ENCODE results near the gene RC3H1. TPM values are rescaled to one million over a fixed set of nuclear protein-coding genes. Genes with fewer than 3 reads are reported as not detected.

The RC3H1 gene
- polyA plus RNA-seq, 1 of the 3 experiments (the other 2 are of a cell fraction) = 2.9 TPM

DNA sequence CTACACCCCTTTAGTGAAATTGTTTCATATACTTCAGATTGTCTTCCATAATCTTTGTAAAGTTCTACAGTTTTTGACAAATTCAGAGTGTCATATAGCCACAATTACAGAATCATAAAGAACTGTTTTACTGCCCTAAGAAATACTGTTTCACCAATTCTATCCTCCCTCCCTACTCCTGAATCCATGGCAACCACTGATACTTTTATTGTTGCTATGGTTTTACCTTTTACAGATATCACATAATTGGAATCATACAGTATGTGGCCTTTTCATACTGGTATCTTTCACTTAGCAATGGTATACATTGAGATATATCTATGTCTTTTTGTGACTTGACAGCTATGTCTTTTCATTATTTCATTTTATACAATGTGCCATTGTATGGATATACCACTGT, 34.1 kb downstream of the RC3H1 start:
- Histone ChIP-seq H3K4me3 (ENCODE audit: low read depth in 2 of 2, low read length in 1 of 2) (no peak overlapping the region), H3K9ac (no peak overlapping the region), H3K27ac (ENCODE audit: low read depth in 2 of 2, low read length in 1 of 2) (no peak overlapping the region), H3K9me2 (no peaks in the 10 kb centered on the region), H2AFZ (ENCODE audit: low read depth) (no peak overlapping the region), H3K36me3 (replicated peaks in 1 of 2; ENCODE audit: control insufficient read depth in 1 of 2, insufficient read depth in 2 of 2, low read length in 1 of 2) (peaks cover 54 to 74% of the 10 kb centered on the region in 2 experiments), H4K20me1 (ENCODE audit: insufficient read depth) (0 out of 2 replicates have a peak, but pooled peaks cover 3% of the 10 kb centered on the region), H3K4me2 (no peak overlapping the region), H3K79me2 (ENCODE audit: insufficient read depth) (peaks cover 32% of the 10 kb centered on the region), H3K27me3 (ENCODE audit: insufficient read depth) (no peaks in the 10 kb centered on the region), H3K9me3 (no peaks in the 10 kb centered on the region), H3K4me1 (ENCODE audit: control insufficient read depth in 1 of 2, insufficient read depth in 2 of 2, low read depth in 1 of 2, low read length in 1 of 2) (no peaks in the 10 kb centered on the region), H3F3A (replicated peaks; ENCODE audit: insufficient read depth) (no peaks in the 10 kb centered on the region)
- TF ChIP-seq FOSL2 (IDR thresholded peaks at IDR 0.05; ENCODE audit: borderline replicate concordance, low read depth) = no peak
- no peak for DNase-seq
- CTCF ChIA-PET = interaction anchor here (0.7 kb wide), 1 partner anchor 13 kb away, joined by 4 read pairs; no protein-coding TSS in a partner anchor
- POLR2A ChIA-PET = no interaction called here

DNA sequence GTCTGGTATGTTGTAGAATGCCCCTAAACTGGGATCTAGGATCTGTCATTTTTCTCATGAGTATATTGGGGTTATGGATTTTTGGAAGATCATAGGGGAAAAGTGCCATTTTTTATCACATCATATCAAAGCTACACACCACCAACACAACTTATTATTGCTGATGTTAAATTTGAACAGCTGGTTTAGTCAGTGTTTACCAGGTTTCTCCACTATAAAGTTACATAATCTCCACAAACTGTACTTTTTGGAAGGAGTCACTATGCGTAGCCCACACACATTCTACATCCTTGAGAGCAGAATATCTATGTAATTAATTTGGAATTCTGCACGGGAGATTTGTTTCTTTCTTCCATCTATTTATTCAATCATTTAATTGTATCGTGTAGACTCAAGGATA, 35.2 kb downstream of the RC3H1 start:
- H3F3A ChIP-seq (replicated peaks; ENCODE audit: insufficient read depth) = no peaks in the 10 kb centered on the region
- no peaks in the 10 kb centered on the region for H4K20me1 ChIP-seq (ENCODE audit: insufficient read depth)
- no peaks in the 10 kb centered on the region for H3K9me3 ChIP-seq
- H2AFZ ChIP-seq (ENCODE audit: low read depth) = no peak overlapping the region
- no peaks in the 10 kb centered on the region for H3K4me1 ChIP-seq (ENCODE audit: control insufficient read depth in 1 of 2, insufficient read depth in 2 of 2, low read depth in 1 of 2, low read length in 1 of 2)
- no peak overlapping the region for H3K9ac ChIP-seq
- 97% methylated on average over 3 of the region's 3 CpGs for WGBS (ENCODE audit: low lambda C conversion rate)
- H3K9me2 ChIP-seq = no peaks in the 10 kb centered on the region
- ChIA-PET CTCF (interaction anchor here (1.0 kb wide), 1 partner anchor 88 kb away, joined by 3 read pairs; no protein-coding TSS in a partner anchor), POLR2A (no interaction called here)
- peaks cover 59 to 70% of the 10 kb centered on the region in 2 experiments for H3K36me3 ChIP-seq (replicated peaks in 1 of 2; ENCODE audit: control insufficient read depth in 1 of 2, insufficient read depth in 2 of 2, low read length in 1 of 2)
- H3K79me2 ChIP-seq (ENCODE audit: insufficient read depth) = peaks cover 21% of the 10 kb centered on the region
- H3K27ac ChIP-seq (ENCODE audit: low read depth in 2 of 2, low read length in 1 of 2) = no peak overlapping the region
- no peak for TF ChIP-seq TCF12 (IDR thresholded peaks at IDR 0.05)
- TF ChIP-seq, protein P1, sequence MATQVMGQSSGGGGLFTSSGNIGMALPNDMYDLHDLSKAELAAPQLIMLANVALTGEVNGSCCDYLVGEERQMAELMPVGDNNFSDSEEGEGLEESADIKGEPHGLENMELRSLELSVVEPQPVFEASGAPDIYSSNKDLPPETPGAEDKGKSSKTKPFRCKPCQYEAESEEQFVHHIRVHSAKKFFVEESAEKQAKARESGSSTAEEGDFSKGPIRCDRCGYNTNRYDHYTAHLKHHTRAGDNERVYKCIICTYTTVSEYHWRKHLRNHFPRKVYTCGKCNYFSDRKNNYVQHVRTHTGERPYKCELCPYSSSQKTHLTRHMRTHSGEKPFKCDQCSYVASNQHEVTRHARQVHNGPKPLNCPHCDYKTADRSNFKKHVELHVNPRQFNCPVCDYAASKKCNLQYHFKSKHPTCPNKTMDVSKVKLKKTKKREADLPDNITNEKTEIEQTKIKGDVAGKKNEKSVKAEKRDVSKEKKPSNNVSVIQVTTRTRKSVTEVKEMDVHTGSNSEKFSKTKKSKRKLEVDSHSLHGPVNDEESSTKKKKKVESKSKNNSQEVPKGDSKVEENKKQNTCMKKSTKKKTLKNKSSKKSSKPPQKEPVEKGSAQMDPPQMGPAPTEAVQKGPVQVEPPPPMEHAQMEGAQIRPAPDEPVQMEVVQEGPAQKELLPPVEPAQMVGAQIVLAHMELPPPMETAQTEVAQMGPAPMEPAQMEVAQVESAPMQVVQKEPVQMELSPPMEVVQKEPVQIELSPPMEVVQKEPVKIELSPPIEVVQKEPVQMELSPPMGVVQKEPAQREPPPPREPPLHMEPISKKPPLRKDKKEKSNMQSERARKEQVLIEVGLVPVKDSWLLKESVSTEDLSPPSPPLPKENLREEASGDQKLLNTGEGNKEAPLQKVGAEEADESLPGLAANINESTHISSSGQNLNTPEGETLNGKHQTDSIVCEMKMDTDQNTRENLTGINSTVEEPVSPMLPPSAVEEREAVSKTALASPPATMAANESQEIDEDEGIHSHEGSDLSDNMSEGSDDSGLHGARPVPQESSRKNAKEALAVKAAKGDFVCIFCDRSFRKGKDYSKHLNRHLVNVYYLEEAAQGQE (IDR thresholded peaks at IDR 0.05; ENCODE audit: low read depth, low read length) = no peak
- no peak for TF ChIP-seq EP300 (IDR thresholded peaks at IDR 0.05; ENCODE audit: borderline replicate concordance in 1 of 2, low read depth in 1 of 2, low read length in 1 of 2)
- TF ChIP-seq SIN3A (IDR thresholded peaks at IDR 0.05; ENCODE audit: borderline replicate concordance, low read depth, low read length) = no peak
- TF ChIP-seq, protein P2, sequence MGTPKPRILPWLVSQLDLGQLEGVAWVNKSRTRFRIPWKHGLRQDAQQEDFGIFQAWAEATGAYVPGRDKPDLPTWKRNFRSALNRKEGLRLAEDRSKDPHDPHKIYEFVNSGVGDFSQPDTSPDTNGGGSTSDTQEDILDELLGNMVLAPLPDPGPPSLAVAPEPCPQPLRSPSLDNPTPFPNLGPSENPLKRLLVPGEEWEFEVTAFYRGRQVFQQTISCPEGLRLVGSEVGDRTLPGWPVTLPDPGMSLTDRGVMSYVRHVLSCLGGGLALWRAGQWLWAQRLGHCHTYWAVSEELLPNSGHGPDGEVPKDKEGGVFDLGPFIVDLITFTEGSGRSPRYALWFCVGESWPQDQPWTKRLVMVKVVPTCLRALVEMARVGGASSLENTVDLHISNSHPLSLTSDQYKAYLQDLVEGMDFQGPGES (IDR thresholded peaks at IDR 0.05; ENCODE audit: low read depth, low read length) = no peak
- TF ChIP-seq SMC3 (IDR thresholded peaks at IDR 0.05; ENCODE audit: low read depth, low read length) = no peak
- TF ChIP-seq GATA2 (CRISPR knock-in tag; IDR thresholded peaks at IDR 0.05) = no peak
- TF ChIP-seq ELF1 (IDR thresholded peaks at IDR 0.05) = no peak
- no peak for TF ChIP-seq RAD21 (IDR thresholded peaks at IDR 0.05; ENCODE audit: low read length)
- no peak for TF ChIP-seq NRF1 (IDR thresholded peaks at IDR 0.05; ENCODE audit: low read depth, low read length)
- no peak for TF ChIP-seq FOXJ3 (CRISPR knock-in tag; IDR thresholded peaks at IDR 0.05)
- no peak for TF ChIP-seq MEF2A (IDR thresholded peaks at IDR 0.05; ENCODE audit: borderline replicate concordance, low read depth)
- no peak for TF ChIP-seq FOXM1 (IDR thresholded peaks at IDR 0.05; ENCODE audit: low read depth)
- H3K27me3 ChIP-seq (ENCODE audit: insufficient read depth) = no peaks in the 10 kb centered on the region
- DNase-seq = no peak
- H3K4me3 ChIP-seq (ENCODE audit: low read depth in 2 of 2, low read length in 1 of 2) = no peak overlapping the region
- no peak overlapping the region for H3K4me2 ChIP-seq
